ENCODE results near the gene PXK.

DNA sequence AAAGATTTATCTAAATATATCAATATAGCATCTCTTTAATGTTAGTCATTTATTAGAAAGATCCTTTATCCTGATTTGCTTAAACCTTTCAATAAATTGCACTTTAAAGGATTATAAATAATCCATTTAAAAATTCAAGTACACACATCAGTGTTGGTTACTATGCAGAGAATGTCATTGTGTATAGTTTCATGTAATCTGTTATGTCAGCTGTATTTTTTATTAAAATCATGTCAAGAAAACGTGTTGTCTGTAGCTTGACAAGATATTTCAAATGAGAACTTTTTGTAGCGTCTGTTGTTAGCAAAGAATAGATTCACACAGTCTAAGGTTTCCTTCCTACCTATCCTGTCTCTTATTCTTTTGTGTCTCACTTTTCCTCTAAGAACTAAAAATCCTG is 93.1 kb downstream of the PXK start:
- TF ChIP-seq, protein P1, sequence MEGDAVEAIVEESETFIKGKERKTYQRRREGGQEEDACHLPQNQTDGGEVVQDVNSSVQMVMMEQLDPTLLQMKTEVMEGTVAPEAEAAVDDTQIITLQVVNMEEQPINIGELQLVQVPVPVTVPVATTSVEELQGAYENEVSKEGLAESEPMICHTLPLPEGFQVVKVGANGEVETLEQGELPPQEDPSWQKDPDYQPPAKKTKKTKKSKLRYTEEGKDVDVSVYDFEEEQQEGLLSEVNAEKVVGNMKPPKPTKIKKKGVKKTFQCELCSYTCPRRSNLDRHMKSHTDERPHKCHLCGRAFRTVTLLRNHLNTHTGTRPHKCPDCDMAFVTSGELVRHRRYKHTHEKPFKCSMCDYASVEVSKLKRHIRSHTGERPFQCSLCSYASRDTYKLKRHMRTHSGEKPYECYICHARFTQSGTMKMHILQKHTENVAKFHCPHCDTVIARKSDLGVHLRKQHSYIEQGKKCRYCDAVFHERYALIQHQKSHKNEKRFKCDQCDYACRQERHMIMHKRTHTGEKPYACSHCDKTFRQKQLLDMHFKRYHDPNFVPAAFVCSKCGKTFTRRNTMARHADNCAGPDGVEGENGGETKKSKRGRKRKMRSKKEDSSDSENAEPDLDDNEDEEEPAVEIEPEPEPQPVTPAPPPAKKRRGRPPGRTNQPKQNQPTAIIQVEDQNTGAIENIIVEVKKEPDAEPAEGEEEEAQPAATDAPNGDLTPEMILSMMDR (IDR thresholded peaks at IDR 0.05) = no peak
- no peak for TF ChIP-seq POLR2A (IDR thresholded peaks at IDR 0.05)
